HL-60 (cell line): ENCODE results near the gene B3GNT3.

Source experiments
- DNase-seq, 2 experiments: peaks; one replicate each; pipeline ENCODE4 v3.0.0-alpha.2; 2010 to 2020; ENCODE audit warnings: low read depth in 1 of 2, low spot score in 1 of 2
- H3K27ac ChIP-seq: fragments of 250-450 bp; sonication (Bioruptor Pico); replicated peaks from 2 replicates; pipeline ENCODE4 v1.5.1; 2020; ENCODE audit warnings: mild to moderate bottlenecking, moderate library complexity
- H3K27me3 ChIP-seq: fragments of 250-450 bp; sonication (Bioruptor Pico); 2 replicates; pipeline ENCODE4 v1.5.1; 2021; ENCODE audit warnings: mild to moderate bottlenecking, moderate library complexity; ENCODE audit not compliant: insufficient read depth, poor library complexity, severe bottlenecking
- H3K4me3 ChIP-seq: replicated peaks from 2 replicates; pipeline ENCODE4 v1.5.1; 2011; ENCODE audit warnings: mild to moderate bottlenecking, control low read depth, low read length; ENCODE audit not compliant: insufficient read depth
- CTCF ChIP-seq: IDR thresholded peaks from one replicate; pipeline ENCODE4 v1.5.1; 2011; ENCODE audit warnings: low read length, control low read depth, inconsistent platforms; ENCODE audit not compliant: insufficient read depth
- GABPA ChIP-seq: IDR thresholded peaks from 2 replicates; pipeline ENCODE4 v1.6.1; 2012; ENCODE audit warnings: low read depth
- POLR2AphosphoS5 ChIP-seq: IDR thresholded peaks from 2 replicates; pipeline ENCODE4 v1.6.1; 2012; ENCODE audit warnings: low read depth
- REST ChIP-seq: IDR thresholded peaks from 2 replicates; pipeline ENCODE4 v1.6.1; 2012; ENCODE audit warnings: low read depth; ENCODE audit not compliant: insufficient replicate concordance
- SPI1 ChIP-seq: IDR thresholded peaks from 2 replicates; pipeline ENCODE4 v1.6.1; 2012; ENCODE audit warnings: low read depth, mild to moderate bottlenecking, borderline replicate concordance

Gene B3GNT3

GRCh38 chr19:17860993-17861360 lies 66.0 kb downstream of the B3GNT3 start:
- TF ChIP-seq SPI1, result no peak
- 0 out of 2 replicates have a peak, but pooled peaks have one; percentile 20 for TF ChIP-seq POLR2AphosphoS5
- TF ChIP-seq CTCF, result no peak
- TF ChIP-seq REST, result no peak
- no peak for DNase-seq
- H3K4me3 ChIP-seq, result peak overlapping the region; percentile 57
- H3K27ac ChIP-seq, result peak overlapping the region; percentile 97
- no peaks in the 10 kb centered on the region for H3K27me3 ChIP-seq

GRCh38 chr19:17861542-17862402 lies 66.8 kb downstream of the B3GNT3 start:
- Histone ChIP-seq H3K27me3 (no peaks in the 10 kb centered on the region), H3K27ac (peak overlapping the region; percentile 97), H3K4me3 (peak overlapping the region; percentile 57)
- no peak; the same call in 1 of the 2 replicates for TF ChIP-seq POLR2AphosphoS5
- TF ChIP-seq GABPA, result no peak
- no peak for TF ChIP-seq CTCF
- no peak for TF ChIP-seq REST
- no peak for TF ChIP-seq SPI1
- no peak for DNase-seq

- Histone ChIP-seq H3K4me3 (no peak overlapping the region), H3K27ac (no peak overlapping the region), H3K27me3 (no peaks in the 10 kb centered on the region)
- TF ChIP-seq GABPA (no peak), POLR2AphosphoS5 (no peak; the same call in 1 of the 2 replicates), REST (no peak), CTCF (no peak), SPI1 (no peak)
- DNase-seq, result no peak
Measured at GRCh38 chr19:17862711-17863519, 68.0 kb downstream of the B3GNT3 start.
